ENCODE measurements around the gene SAP30BP.

Gene SAP30BP

GRCh38 chr17:75722076-75722475 is 54.9 kb downstream of the SAP30BP start:
- TF ChIP-seq, protein P1, sequence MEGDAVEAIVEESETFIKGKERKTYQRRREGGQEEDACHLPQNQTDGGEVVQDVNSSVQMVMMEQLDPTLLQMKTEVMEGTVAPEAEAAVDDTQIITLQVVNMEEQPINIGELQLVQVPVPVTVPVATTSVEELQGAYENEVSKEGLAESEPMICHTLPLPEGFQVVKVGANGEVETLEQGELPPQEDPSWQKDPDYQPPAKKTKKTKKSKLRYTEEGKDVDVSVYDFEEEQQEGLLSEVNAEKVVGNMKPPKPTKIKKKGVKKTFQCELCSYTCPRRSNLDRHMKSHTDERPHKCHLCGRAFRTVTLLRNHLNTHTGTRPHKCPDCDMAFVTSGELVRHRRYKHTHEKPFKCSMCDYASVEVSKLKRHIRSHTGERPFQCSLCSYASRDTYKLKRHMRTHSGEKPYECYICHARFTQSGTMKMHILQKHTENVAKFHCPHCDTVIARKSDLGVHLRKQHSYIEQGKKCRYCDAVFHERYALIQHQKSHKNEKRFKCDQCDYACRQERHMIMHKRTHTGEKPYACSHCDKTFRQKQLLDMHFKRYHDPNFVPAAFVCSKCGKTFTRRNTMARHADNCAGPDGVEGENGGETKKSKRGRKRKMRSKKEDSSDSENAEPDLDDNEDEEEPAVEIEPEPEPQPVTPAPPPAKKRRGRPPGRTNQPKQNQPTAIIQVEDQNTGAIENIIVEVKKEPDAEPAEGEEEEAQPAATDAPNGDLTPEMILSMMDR (IDR thresholded peaks at IDR 0.05; ENCODE audit: low read length, missing control alignments), result no peak
- no peak overlapping the region for H3K4me3 ChIP-seq (replicated peaks; ENCODE audit: low read depth, low read length)
- DNase-seq (ENCODE audit: low read depth), result no peak

DNA sequence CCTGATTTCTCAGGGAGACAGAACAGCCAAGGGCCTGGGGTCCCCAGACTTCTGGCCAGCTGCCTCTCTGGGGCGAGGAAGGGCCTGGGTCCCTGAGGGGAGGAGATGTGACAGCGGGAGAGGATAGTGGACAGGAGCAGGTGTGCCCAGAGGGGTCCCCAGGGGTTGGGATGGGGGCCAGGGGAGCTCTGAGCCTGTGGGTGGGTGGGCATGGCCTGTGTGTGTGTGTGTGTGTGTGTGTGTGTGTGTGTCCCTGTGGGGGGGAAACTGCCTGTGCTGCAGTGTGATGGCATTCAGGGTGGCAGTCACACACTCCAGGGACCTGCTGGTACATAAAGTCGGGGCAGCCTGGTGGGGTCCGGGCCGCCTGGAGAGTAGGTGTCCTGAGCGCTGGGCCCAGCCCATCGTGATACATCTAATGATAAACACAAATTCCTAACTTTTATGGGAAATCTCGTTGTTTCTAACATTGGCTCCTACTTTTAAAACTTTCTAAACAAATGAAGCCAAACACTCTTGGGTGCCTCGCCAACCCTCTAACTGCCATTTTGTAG is 55.5 kb downstream of the SAP30BP start:
- no peak for DNase-seq (ENCODE audit: low read depth)
- no peak overlapping the region for H3K4me3 ChIP-seq (replicated peaks; ENCODE audit: low read depth, low read length)
- TF ChIP-seq, protein P1 (IDR thresholded peaks at IDR 0.05; ENCODE audit: low read length, missing control alignments), result no peak

DNA sequence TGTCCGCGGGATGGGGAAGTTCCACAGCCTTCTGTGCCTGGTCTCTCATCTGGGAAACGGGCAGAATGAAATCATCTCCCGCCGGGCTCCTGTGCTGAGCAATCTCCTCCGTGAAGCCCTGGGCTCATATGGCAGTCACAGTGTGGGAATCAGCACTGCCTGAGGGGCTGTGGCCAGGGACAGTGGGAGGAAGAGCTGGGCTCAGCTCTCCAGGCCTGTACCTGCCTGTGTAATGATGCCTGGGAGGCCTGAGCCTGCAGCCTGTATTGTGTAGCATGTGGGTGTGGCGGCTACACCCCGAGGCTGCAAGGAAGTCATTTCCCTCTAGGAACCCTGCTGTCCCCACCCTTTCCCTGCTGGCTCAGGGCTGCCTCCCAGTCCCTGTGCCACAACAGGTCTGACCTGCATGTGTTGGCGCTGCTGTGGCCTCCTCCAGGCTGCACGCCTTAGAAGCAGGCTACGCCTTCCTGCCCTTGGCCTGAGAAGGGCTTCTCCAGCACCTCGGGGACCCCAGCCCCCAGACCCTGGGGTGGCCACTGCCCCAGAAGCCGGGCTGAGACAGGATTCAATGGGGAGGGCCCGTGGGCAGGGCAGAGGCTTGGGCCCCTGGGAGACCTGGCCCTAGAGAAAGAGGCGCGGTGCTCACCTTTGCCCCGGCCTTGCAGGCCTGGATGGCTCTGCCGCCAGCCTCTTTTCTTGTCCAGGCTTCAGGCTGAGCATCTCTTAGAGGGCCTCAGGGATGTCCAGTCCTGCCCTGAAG is 56.2 kb downstream of the SAP30BP start:
- TF ChIP-seq, protein P1 (IDR thresholded peaks at IDR 0.05; ENCODE audit: low read length, missing control alignments), result no peak
- H3K4me3 ChIP-seq (replicated peaks; ENCODE audit: low read depth, low read length), result no peak overlapping the region
- no peak for DNase-seq (ENCODE audit: low read depth)

DNA sequence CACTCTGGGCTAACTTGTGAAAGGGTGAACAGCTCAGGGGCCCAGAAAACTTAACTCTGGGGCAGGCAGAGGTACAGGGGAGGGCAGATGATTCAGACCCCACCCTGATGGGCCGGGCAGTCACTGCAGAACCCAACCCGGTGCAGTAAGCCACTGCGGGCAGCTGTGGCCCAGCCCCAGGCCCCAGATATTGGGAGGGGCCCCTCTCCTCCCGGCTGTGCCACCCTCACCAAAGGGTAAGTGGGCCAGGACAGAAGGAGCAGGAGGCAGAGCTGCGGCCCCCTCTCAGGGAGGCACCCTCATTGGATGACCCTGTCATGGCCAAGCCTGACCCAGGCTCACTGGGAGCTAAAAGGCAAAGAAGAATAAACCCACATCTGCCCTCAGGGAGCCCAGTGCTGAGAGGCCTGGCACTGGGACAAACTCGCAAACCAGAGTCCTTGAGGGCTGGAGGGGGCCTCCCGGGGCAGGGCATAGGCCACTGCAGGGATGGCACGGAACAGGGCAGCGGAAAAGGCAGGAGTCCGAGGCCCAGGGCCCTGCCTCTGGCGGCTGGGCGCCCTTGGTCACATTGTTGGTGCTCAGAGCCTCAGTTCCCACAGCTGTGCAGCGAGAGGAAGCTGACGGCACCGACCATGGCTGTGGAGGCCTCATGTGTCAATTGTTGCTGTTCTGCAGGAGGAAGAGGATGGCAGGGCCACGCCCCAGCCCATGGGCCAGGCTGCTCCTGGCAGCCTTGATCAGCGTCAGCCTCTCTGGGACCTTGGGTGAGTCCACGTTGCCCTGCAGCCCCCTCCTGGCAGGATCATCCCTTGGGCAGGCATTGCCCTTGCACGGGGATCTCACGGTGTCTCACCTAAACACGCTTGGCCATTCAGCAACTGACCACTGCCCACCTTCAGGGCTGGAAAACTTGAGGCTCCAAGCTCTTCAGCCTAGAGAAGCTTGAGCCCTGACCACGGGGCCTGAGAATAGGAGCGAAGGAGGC is 57.2 kb downstream of the SAP30BP start:
- TF ChIP-seq, protein P1 (IDR thresholded peaks at IDR 0.05; ENCODE audit: low read length, missing control alignments), result no peak
- no peak overlapping the region for H3K4me3 ChIP-seq (replicated peaks; ENCODE audit: low read depth, low read length)
- no peak for DNase-seq (ENCODE audit: low read depth)

DNA sequence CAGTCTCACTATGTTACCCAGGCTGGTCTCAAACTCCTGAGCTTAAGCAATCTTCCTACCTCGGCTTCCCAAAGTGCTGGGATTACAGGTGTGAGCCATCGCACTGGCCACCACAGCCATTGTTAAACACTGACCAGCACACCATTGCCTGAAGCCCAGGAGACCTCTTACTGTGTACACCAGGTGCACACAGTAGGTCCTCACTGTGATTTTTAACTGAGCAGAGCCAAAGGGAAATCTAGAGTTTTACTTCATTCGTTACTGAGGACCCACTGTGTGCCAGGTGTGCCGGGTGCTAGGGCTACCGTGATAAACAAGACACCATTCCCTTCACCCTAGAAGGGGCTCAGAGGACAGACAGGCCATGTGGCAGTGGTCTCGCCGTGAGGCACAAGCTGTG is 58.4 kb downstream of the SAP30BP start:
- H3K4me3 ChIP-seq (replicated peaks; ENCODE audit: low read depth, low read length), result no peak overlapping the region
- TF ChIP-seq, protein P1 (IDR thresholded peaks at IDR 0.05; ENCODE audit: low read length, missing control alignments), result no peak
- no peak for DNase-seq (ENCODE audit: low read depth)

- TF ChIP-seq, protein P1 (IDR thresholded peaks at IDR 0.05; ENCODE audit: low read length, missing control alignments), result no peak
- H3K4me3 ChIP-seq (replicated peaks; ENCODE audit: low read depth, low read length), result no peak overlapping the region
- no peak for DNase-seq (ENCODE audit: low read depth)
Observed at GRCh38 chr17:75727391-75727790, 60.3 kb downstream of the SAP30BP start.

Measured in fibroblast of pulmonary artery (primary cell).